Measurements from ENCODE around the gene FSTL5. TPM values are rescaled to one million over a fixed set of nuclear protein-coding genes. Genes with fewer than 3 reads are reported as not detected.

Gene FSTL5
- total RNA-seq, 1 experiment from 2014 or later: 1.9 TPM

DNA sequence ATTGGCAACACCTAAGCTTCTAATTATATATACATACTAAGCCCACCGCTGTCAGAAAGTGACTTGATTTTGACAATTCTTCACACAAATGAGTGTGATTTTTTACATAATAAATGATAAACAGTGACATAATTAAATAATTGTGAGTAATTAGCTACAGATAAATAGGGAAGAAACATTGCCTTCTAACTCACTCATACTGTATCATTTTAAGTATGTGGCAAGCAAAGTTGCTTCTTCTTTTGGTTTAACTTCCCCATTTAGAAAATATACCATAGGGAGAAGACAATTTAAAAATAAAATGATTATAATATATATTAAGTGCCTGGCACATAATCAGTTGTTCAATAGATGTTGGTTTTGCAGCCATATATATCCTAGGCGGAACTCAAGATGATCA, 644.2 kb downstream of the FSTL5 start:
- H3K9me3 Mint-ChIP-seq (ENCODE audit: unreplicated experiment): no peaks in the 10 kb centered on the region
- TF ChIP-seq, protein P1, sequence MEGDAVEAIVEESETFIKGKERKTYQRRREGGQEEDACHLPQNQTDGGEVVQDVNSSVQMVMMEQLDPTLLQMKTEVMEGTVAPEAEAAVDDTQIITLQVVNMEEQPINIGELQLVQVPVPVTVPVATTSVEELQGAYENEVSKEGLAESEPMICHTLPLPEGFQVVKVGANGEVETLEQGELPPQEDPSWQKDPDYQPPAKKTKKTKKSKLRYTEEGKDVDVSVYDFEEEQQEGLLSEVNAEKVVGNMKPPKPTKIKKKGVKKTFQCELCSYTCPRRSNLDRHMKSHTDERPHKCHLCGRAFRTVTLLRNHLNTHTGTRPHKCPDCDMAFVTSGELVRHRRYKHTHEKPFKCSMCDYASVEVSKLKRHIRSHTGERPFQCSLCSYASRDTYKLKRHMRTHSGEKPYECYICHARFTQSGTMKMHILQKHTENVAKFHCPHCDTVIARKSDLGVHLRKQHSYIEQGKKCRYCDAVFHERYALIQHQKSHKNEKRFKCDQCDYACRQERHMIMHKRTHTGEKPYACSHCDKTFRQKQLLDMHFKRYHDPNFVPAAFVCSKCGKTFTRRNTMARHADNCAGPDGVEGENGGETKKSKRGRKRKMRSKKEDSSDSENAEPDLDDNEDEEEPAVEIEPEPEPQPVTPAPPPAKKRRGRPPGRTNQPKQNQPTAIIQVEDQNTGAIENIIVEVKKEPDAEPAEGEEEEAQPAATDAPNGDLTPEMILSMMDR (IDR thresholded peaks at IDR 0.05; ENCODE audit: insufficient read depth in 1 of 2, low read depth in 1 of 2, low read length in 1 of 2, severe bottlenecking in 1 of 2, unreplicated experiment in 1 of 2): no peak
- no peaks in the 10 kb centered on the region for H3K9me3 ChIP-seq
- H3K36me3 Mint-ChIP-seq (ENCODE audit: insufficient read depth, unreplicated experiment): no peaks in the 10 kb centered on the region
- H3K4me3 ChIP-seq (ENCODE audit: low read depth, low read length): no peak overlapping the region
- H3K36me3 ChIP-seq (ENCODE audit: control insufficient read depth, insufficient read depth, low read length): no peaks in the 10 kb centered on the region
- intact Hi-C loops (cut with micrococcal nuclease; ENCODE audit: unreplicated experiment): no loop called here
- no peak overlapping the region for H3K27ac Mint-ChIP-seq (ENCODE audit: unreplicated experiment)
- no peaks in the 10 kb centered on the region for H3K4me1 Mint-ChIP-seq (ENCODE audit: low read depth, unreplicated experiment)
- DNase-seq: no peak
- H3K27me3 Mint-ChIP-seq (ENCODE audit: insufficient read depth, unreplicated experiment): no peaks in the 10 kb centered on the region
- H3K27me3 ChIP-seq (replicated peaks; ENCODE audit: control insufficient read depth, insufficient read depth, low read length): no peaks in the 10 kb centered on the region
- no TSS peak for BruUV-seq (replicated peaks)
- H3K4me3 Mint-ChIP-seq (ENCODE audit: unreplicated experiment): no peak overlapping the region
- CTCF ChIA-PET: no interaction called here
- H3K4me1 ChIP-seq: no peaks in the 10 kb centered on the region
- POLR2A ChIA-PET: no interaction called here

DNA sequence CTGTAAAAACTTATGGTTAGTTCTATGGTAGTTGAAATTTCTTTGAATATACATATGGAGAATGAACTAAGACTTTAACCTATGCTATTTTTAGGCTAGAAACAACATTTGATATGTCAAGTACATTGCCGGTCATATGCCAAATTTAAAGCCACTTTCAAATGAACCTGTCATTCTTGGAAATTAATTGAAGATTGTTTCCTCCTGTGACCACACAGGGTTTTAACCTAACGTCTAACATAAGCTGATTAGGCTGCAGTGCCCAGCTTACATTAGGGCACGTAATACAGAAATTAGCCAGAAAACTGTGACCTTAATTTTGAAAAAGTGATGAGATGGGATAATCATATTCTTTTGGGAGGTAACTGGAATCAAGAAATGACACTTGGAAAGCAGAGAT, 645.9 kb downstream of the FSTL5 start:
- H3K4me3 Mint-ChIP-seq (ENCODE audit: unreplicated experiment): no peak overlapping the region
- no peaks in the 10 kb centered on the region for H3K9me3 Mint-ChIP-seq (ENCODE audit: unreplicated experiment)
- no peaks in the 10 kb centered on the region for H3K36me3 ChIP-seq (ENCODE audit: control insufficient read depth, insufficient read depth, low read length)
- H3K36me3 Mint-ChIP-seq (ENCODE audit: insufficient read depth, unreplicated experiment): no peaks in the 10 kb centered on the region
- no peak for DNase-seq
- no peaks in the 10 kb centered on the region for H3K27me3 ChIP-seq (replicated peaks; ENCODE audit: control insufficient read depth, insufficient read depth, low read length)
- H3K4me1 Mint-ChIP-seq (ENCODE audit: low read depth, unreplicated experiment): no peaks in the 10 kb centered on the region
- H3K9me3 ChIP-seq: no peaks in the 10 kb centered on the region
- BruUV-seq (replicated peaks): no TSS peak
- ChIA-PET POLR2A (no interaction called here), CTCF (no interaction called here)
- intact Hi-C loops (cut with micrococcal nuclease; ENCODE audit: unreplicated experiment): no loop called here
- no peaks in the 10 kb centered on the region for H3K27me3 Mint-ChIP-seq (ENCODE audit: insufficient read depth, unreplicated experiment)
- H3K27ac Mint-ChIP-seq (ENCODE audit: unreplicated experiment): no peak overlapping the region
- H3K4me1 ChIP-seq: no peaks in the 10 kb centered on the region
- TF ChIP-seq, protein P1 (IDR thresholded peaks at IDR 0.05; ENCODE audit: insufficient read depth in 1 of 2, low read depth in 1 of 2, low read length in 1 of 2, severe bottlenecking in 1 of 2, unreplicated experiment in 1 of 2): no peak
- no peak overlapping the region for H3K4me3 ChIP-seq (ENCODE audit: low read depth, low read length)

DNA sequence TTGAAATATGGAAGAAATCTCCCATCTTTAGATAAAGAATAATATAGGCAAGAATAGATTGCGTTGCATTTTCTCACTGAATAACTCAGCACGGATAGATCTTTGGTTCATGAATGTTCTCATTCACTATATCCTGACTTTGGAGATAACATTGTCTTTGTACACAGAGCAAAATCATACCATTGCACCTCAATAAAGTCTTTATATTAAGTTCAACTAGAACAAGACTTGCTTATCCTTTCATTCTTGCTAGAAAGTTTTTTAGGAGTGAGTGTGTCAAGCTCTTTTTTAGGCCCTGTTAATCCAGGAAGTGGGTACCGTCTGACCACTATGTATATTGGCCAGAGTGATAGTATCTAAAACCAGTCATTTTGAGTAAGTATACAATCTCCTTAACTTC, 658.7 kb downstream of the FSTL5 start:
- Mint-ChIP-seq H3K36me3 (ENCODE audit: insufficient read depth, unreplicated experiment) (no peaks in the 10 kb centered on the region), H3K4me1 (ENCODE audit: low read depth, unreplicated experiment) (no peaks in the 10 kb centered on the region), H3K27ac (ENCODE audit: unreplicated experiment) (no peak overlapping the region), H3K4me3 (ENCODE audit: unreplicated experiment) (no peak overlapping the region), H3K27me3 (ENCODE audit: insufficient read depth, unreplicated experiment) (no peaks in the 10 kb centered on the region), H3K9me3 (ENCODE audit: unreplicated experiment) (no peaks in the 10 kb centered on the region)
- Histone ChIP-seq H3K4me1 (no peaks in the 10 kb centered on the region), H3K4me3 (ENCODE audit: low read depth, low read length) (no peak overlapping the region), H3K36me3 (ENCODE audit: control insufficient read depth, insufficient read depth, low read length) (no peaks in the 10 kb centered on the region), H3K9me3 (no peaks in the 10 kb centered on the region), H3K27me3 (replicated peaks; ENCODE audit: control insufficient read depth, insufficient read depth, low read length) (no peaks in the 10 kb centered on the region)
- no peak for DNase-seq
- no TSS peak for BruUV-seq (replicated peaks)
- intact Hi-C loops (cut with micrococcal nuclease; ENCODE audit: unreplicated experiment): no loop called here
- CTCF ChIA-PET: no interaction called here
- POLR2A ChIA-PET: no interaction called here
- TF ChIP-seq, protein P1 (IDR thresholded peaks at IDR 0.05; ENCODE audit: insufficient read depth in 1 of 2, low read depth in 1 of 2, low read length in 1 of 2, severe bottlenecking in 1 of 2, unreplicated experiment in 1 of 2): no peak
